ENCODE measurements around the gene DGCR6L. TPM values are rescaled to one million over a fixed set of nuclear protein-coding genes. Genes with fewer than 3 reads are reported as not detected.
A peak's percentile ranks its signal among the peaks of the same experiment; 100 is the strongest.
"Not testable (repeated sequence)": the region's sequence is repeated elsewhere in the genome, so short reads cannot be mapped to it uniquely, and the experiment has no call there.

The DGCR6L gene
- total and polyA plus RNA-seq, 2 donors (not counting 1 experiment from before 2014, with no cell fraction given) = 26.2 to 53.2 TPM

DNA sequence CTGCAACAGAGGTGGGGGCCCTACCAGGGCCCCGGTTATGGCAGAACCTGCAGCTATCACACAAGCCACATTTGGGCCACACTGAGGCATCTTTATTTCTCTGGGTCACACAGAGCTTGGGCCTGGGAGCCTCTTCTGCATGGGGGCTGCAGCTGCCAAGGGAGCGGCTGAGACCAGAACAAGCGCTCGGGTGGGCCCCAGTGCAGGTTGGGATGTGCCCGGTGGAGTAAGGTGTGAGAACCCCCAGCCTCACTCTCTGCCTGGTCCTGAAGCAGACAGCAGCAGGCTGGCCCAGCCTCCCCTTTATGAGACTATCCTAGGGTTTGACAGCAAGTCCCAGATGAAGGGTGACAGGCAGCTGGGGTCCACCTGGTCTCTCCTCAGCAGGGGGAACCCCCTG, 5.7 kb downstream of the DGCR6L start:
- not testable (repeated sequence) for H3K36me3 ChIP-seq (ENCODE audit: control insufficient read depth, insufficient read depth, low read length); H3K9ac ChIP-seq (ENCODE audit: insufficient read depth, low read length); H2AFZ ChIP-seq (ENCODE audit: low read length); H3K9me3 ChIP-seq (ENCODE audit: control insufficient read depth, insufficient read depth, low read depth, low read length); H3K4me3 ChIP-seq (replicated peaks in 1 of 4; ENCODE audit: control extremely low read depth in 1 of 4, insufficient read depth in 1 of 4, low read depth in 3 of 4, low read length in 4 of 4); H3K4me1 ChIP-seq (ENCODE audit: control insufficient read depth, extremely low read depth, insufficient read depth, low read length); DNase-seq (ENCODE audit: low read depth in 2 of 2); H3K27ac ChIP-seq (ENCODE audit: insufficient read depth, low read length); H3K27me3 ChIP-seq (ENCODE audit: control insufficient read depth, insufficient read depth, low read length); H3K4me2 ChIP-seq (ENCODE audit: extremely low read depth, insufficient read depth, low read length); H3K79me2 ChIP-seq (ENCODE audit: control insufficient read depth, insufficient read depth, low read length); H4K20me1 ChIP-seq (ENCODE audit: control insufficient read depth, extremely low read depth, insufficient read depth, low read length)

DNA sequence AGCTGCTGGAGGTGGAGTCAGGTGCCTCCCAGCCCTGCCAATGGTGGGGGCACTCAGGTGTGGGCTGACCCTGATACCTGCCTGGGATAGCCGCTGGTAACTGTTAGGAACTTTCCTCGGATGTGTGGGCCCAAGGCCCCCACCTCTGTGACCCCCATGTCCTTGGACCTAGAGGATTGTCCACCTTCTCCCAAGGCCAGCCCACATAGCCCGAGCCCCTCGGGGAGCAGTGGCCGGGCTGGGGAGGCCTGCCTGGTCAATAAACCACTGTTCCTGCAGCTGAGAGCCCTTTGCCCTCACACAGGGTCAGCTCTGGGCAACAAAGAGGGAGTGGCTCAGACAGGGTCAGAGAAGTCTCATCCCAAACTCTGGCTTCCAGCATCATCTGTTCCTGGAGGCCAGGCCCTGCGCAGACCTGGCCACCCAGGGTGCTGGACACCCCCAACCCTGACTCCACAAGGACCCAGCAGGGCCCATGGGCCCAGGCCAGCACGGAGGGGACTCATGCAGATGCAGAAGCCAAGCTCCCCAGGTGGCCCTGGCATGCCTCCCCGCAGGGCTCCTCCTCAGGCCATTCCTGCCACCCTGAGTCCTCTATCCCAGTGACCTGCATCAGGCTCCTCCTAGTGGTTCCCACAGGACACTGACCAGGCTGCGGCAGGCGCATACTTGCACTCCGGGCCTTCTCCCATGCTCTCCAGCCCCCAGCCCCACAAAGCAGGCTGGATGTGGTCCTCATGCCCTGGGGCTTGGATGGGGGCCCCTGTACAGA, 6.4 kb downstream of the DGCR6L start:
- H3K79me2 ChIP-seq (ENCODE audit: control insufficient read depth, insufficient read depth, low read length); H2AFZ ChIP-seq (ENCODE audit: low read length); H3K9ac ChIP-seq (ENCODE audit: insufficient read depth, low read length); H3K4me1 ChIP-seq (ENCODE audit: control insufficient read depth, extremely low read depth, insufficient read depth, low read length); H3K36me3 ChIP-seq (ENCODE audit: control insufficient read depth, insufficient read depth, low read length); DNase-seq (ENCODE audit: low read depth in 2 of 2); H3K4me2 ChIP-seq (ENCODE audit: extremely low read depth, insufficient read depth, low read length); H3K27me3 ChIP-seq (ENCODE audit: control insufficient read depth, insufficient read depth, low read length); H3K4me3 ChIP-seq (replicated peaks in 1 of 4; ENCODE audit: control extremely low read depth in 1 of 4, insufficient read depth in 1 of 4, low read depth in 3 of 4, low read length in 4 of 4); H3K9me3 ChIP-seq (ENCODE audit: control insufficient read depth, insufficient read depth, low read depth, low read length); H4K20me1 ChIP-seq (ENCODE audit: control insufficient read depth, extremely low read depth, insufficient read depth, low read length); H3K27ac ChIP-seq (ENCODE audit: insufficient read depth, low read length): not testable (repeated sequence)
- TF ChIP-seq, protein P1, sequence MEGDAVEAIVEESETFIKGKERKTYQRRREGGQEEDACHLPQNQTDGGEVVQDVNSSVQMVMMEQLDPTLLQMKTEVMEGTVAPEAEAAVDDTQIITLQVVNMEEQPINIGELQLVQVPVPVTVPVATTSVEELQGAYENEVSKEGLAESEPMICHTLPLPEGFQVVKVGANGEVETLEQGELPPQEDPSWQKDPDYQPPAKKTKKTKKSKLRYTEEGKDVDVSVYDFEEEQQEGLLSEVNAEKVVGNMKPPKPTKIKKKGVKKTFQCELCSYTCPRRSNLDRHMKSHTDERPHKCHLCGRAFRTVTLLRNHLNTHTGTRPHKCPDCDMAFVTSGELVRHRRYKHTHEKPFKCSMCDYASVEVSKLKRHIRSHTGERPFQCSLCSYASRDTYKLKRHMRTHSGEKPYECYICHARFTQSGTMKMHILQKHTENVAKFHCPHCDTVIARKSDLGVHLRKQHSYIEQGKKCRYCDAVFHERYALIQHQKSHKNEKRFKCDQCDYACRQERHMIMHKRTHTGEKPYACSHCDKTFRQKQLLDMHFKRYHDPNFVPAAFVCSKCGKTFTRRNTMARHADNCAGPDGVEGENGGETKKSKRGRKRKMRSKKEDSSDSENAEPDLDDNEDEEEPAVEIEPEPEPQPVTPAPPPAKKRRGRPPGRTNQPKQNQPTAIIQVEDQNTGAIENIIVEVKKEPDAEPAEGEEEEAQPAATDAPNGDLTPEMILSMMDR (conservative IDR thresholded peaks at IDR 0.05 in 1 of 2, IDR thresholded peaks at IDR 0.05 in 1 of 2; ENCODE audit: low read depth in 1 of 2, low read length in 2 of 2) = peak in 1 of 2 donors; percentile 7

DNA sequence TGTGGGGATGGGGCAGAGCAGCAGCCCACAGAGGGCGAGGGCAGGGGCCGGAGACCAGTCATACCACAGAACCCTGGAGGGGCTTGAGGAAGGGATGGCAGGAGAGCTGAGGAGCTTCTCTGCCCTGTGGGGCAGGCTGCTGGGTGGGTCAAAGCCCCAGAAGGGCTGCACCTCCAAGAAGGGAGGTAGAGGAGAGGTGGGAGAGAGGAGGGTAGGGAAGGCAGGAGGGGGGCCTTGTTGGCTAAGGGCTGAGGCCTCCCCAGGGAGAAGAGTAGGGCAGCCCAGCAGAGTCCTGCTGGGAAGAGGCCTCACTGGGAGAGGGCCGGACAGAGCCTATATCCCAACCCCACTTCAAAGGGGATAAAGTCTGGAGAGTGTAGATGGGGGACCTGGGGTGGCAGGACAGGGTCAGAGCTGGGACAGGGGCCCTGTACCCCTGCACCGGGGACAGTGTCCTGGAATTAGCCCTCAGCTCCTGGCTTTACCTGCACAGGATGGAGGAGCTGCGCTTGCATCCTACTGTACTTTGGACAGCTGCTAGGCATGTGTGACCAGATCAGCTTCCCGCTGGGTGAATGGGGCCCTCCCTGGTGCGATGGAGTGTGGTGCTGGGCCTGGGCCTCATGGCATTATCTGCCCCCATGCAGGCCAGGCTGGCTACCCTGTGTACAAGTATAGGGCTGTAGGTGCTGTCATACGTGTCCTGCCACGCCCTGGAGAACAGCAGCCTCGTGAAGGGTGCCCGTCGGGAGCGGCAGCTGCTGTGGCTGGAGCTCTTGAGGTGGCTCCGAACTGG, 7.3 kb downstream of the DGCR6L start:
- H3K4me2 ChIP-seq (ENCODE audit: extremely low read depth, insufficient read depth, low read length) = no peak overlapping the region
- H3K9ac ChIP-seq (ENCODE audit: insufficient read depth, low read length) = no peak overlapping the region
- H3K4me1 ChIP-seq (ENCODE audit: control insufficient read depth, extremely low read depth, insufficient read depth, low read length) = peaks cover 2% of the 10 kb centered on the region
- no peak overlapping the region for H2AFZ ChIP-seq (ENCODE audit: low read length)
- H3K79me2 ChIP-seq (ENCODE audit: control insufficient read depth, insufficient read depth, low read length) = peaks cover 2% of the 10 kb centered on the region
- H4K20me1 ChIP-seq (ENCODE audit: control insufficient read depth, extremely low read depth, insufficient read depth, low read length) = no peaks in the 10 kb centered on the region
- no peaks in the 10 kb centered on the region for H3K36me3 ChIP-seq (ENCODE audit: control insufficient read depth, insufficient read depth, low read length)
- no peak for TF ChIP-seq EZH2 (IDR thresholded peaks at IDR 0.05; ENCODE audit: low read length, missing control alignments)
- TF ChIP-seq, protein P1 (conservative IDR thresholded peaks at IDR 0.05 in 1 of 2, IDR thresholded peaks at IDR 0.05 in 1 of 2; ENCODE audit: low read depth in 1 of 2, low read length in 2 of 2) = no peak
- no peak for DNase-seq (ENCODE audit: low read depth in 2 of 2)
- no peaks in the 10 kb centered on the region for H3K9me3 ChIP-seq (ENCODE audit: control insufficient read depth, insufficient read depth, low read depth, low read length)
- H3K27me3 ChIP-seq (ENCODE audit: control insufficient read depth, insufficient read depth, low read length) = no peaks in the 10 kb centered on the region
- H3K27ac ChIP-seq (ENCODE audit: insufficient read depth, low read length) = no peak overlapping the region
- H3K4me3 ChIP-seq (replicated peaks in 1 of 4; ENCODE audit: control extremely low read depth in 1 of 4, insufficient read depth in 1 of 4, low read depth in 3 of 4, low read length in 4 of 4) = no peak overlapping the region

DNA sequence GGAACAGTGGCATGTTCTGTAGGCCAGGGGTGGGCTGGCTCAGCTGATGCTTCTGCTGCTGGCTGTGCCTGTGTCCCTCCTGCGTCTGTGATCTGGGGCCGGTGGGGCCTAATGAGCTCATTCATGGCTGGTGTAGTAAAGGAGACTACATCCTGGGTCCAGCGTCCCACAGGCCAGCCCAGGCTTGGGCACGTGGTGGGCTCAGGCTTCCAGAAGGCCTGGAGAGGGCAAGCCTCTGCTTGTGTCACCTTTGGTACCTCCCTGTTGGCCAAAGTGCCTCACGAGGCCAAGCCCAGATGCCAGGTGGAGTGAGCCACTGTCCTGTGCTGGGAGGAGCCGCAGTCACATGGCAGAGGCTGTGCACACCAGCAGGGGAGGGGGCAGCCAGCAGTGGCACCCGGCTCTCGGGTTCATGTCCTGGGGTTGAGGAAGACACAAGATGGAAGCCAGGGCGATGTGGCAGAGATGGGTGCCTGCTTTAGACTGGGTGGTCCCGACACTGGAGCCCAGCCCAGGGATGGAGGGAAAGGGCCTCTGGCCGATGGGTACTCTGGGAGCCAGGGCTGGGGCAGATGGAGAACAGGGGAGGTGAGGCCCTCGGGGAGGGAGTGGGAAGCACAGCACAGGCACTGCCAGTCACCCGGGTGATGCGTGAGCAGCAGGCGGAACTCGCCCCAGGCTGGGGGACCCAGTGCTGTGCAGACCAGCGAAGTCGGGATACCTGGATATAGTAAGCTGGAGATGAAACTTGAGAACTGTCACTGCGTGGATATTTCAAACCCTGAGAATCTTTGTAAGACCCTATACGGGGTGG, 8.4 kb downstream of the DGCR6L start:
- H3K27ac ChIP-seq (ENCODE audit: insufficient read depth, low read length); DNase-seq (ENCODE audit: low read depth in 2 of 2); H3K9me3 ChIP-seq (ENCODE audit: control insufficient read depth, insufficient read depth, low read depth, low read length); H3K9ac ChIP-seq (ENCODE audit: insufficient read depth, low read length); H2AFZ ChIP-seq (ENCODE audit: low read length); H3K4me2 ChIP-seq (ENCODE audit: extremely low read depth, insufficient read depth, low read length); H3K4me3 ChIP-seq (replicated peaks in 1 of 4; ENCODE audit: control extremely low read depth in 1 of 4, insufficient read depth in 1 of 4, low read depth in 3 of 4, low read length in 4 of 4); H3K36me3 ChIP-seq (ENCODE audit: control insufficient read depth, insufficient read depth, low read length); H4K20me1 ChIP-seq (ENCODE audit: control insufficient read depth, extremely low read depth, insufficient read depth, low read length); H3K27me3 ChIP-seq (ENCODE audit: control insufficient read depth, insufficient read depth, low read length); H3K4me1 ChIP-seq (ENCODE audit: control insufficient read depth, extremely low read depth, insufficient read depth, low read length); H3K79me2 ChIP-seq (ENCODE audit: control insufficient read depth, insufficient read depth, low read length): not testable (repeated sequence)

DNA sequence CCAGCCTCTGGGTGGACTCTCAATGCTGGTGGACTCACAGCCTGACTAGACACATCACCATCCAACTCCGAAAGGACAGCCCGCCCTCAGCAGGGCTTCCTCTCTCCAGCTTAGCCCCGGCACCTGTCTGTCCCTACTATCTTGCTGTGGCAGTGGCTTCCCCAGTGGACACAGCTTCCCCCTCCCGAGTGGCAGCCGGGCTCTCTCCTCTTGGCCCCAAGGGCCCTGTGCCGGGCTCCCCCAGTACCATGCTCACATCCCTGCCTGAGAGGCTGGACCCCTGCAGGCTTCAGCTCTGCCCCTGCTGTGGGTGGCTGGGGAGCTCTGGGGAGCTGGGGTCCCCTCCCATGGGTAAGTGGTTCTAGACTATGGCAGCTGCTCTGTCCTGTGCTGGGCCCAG, 9.1 kb downstream of the DGCR6L start:
- DNase-seq (ENCODE audit: low read depth in 2 of 2) = not testable (repeated sequence)

More for the DNA sequence above, 9.1 kb downstream of the DGCR6L start:
- not testable (repeated sequence) for H3K4me2 ChIP-seq (ENCODE audit: extremely low read depth, insufficient read depth, low read length); H3K9me3 ChIP-seq (ENCODE audit: control insufficient read depth, insufficient read depth, low read depth, low read length); H3K4me1 ChIP-seq (ENCODE audit: control insufficient read depth, extremely low read depth, insufficient read depth, low read length); H3K4me3 ChIP-seq (replicated peaks in 1 of 4; ENCODE audit: control extremely low read depth in 1 of 4, insufficient read depth in 1 of 4, low read depth in 3 of 4, low read length in 4 of 4); H3K9ac ChIP-seq (ENCODE audit: insufficient read depth, low read length); H4K20me1 ChIP-seq (ENCODE audit: control insufficient read depth, extremely low read depth, insufficient read depth, low read length); H2AFZ ChIP-seq (ENCODE audit: low read length); H3K36me3 ChIP-seq (ENCODE audit: control insufficient read depth, insufficient read depth, low read length); H3K27ac ChIP-seq (ENCODE audit: insufficient read depth, low read length); H3K79me2 ChIP-seq (ENCODE audit: control insufficient read depth, insufficient read depth, low read length); H3K27me3 ChIP-seq (ENCODE audit: control insufficient read depth, insufficient read depth, low read length)

All from fibroblast of lung (primary cell).